Cardiac fibroblast (primary cell): ENCODE data around the gene DDAH1.

ENCODE experiments used
- DNase-seq, 2 donors: peaks; one replicate each; pipeline versions ENCODE4 v3.0.0 to v3.0.0-alpha.2; 2010; ENCODE audit warnings: low read depth in 2 of 2
- H3K4me3 ChIP-seq, 2 donors: replicated peaks in 1 of 2; 1 replicate in 1 of 2; 2 replicates in 1 of 2; pipeline ENCODE4 v1.5.1; 2011; ENCODE audit warnings: low read depth in 2 of 2, low read length in 2 of 2, mild to moderate bottlenecking in 2 of 2, moderate library complexity in 1 of 2
- TF ChIP-seq, protein P1 (sequence below): IDR thresholded peaks from one replicate; pipeline ENCODE4 v1.5.1; 2011; ENCODE audit warnings: low read depth, mild to moderate bottlenecking, low read length, inconsistent platforms

Gene DDAH1

DNA sequence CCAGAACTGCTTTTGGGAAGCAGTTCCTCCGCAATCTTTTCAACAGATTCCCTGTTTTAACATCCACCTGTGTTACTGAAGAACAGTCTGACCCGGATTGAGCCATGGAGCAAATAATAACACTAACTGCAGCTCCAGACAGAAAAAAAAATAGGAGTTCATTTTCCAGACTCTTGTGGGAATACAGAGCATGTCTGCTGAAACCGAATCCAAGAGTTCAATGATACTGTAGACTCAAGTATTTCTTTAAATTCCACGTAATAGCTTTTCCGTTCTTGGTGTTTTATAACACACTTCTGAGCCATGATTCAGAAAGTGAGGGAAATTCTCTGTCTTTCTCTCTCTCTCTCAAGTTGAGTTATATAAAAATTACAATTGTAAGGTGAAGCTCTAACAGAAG, 60.6 kb downstream of the DDAH1 start:
- TF ChIP-seq, protein P1, sequence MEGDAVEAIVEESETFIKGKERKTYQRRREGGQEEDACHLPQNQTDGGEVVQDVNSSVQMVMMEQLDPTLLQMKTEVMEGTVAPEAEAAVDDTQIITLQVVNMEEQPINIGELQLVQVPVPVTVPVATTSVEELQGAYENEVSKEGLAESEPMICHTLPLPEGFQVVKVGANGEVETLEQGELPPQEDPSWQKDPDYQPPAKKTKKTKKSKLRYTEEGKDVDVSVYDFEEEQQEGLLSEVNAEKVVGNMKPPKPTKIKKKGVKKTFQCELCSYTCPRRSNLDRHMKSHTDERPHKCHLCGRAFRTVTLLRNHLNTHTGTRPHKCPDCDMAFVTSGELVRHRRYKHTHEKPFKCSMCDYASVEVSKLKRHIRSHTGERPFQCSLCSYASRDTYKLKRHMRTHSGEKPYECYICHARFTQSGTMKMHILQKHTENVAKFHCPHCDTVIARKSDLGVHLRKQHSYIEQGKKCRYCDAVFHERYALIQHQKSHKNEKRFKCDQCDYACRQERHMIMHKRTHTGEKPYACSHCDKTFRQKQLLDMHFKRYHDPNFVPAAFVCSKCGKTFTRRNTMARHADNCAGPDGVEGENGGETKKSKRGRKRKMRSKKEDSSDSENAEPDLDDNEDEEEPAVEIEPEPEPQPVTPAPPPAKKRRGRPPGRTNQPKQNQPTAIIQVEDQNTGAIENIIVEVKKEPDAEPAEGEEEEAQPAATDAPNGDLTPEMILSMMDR: no peak
- peak; percentile 44 to 56 for DNase-seq
- no peak overlapping the region for H3K4me3 ChIP-seq

DNA sequence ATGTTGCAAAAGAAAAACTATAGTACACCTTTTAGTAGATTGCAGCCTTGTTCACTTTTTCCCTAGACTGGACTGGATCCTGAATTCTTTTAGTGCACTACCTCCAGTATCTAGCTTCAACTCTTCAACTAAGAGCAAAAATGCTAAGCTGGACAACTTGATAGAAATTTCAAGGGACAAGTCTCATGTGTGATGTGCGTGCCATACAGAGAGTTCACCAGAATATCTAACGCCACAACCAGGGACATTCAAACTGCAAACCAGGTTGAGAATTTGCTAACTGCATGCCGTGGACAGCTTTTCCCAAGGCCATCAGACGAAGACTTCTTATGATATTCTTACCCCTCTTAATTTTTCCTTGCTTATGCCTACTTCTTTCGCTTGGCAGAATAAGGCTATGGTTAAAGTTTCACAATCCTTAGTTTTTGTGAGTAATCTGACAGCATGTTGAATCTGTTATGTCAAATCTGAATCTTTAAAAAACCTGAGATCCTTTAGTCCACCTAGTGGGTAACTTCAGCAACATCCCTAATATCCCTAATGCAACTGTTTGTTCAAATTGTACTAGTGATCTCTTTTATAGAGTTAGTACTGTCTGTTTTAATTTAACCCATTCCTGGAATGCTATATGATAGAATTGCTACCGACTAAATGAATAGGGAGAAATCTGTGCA, 66.4 kb downstream of the DDAH1 start:
- peak; percentile 80 to 82 for DNase-seq
- H3K4me3 ChIP-seq: no peak overlapping the region
- TF ChIP-seq, protein P1: peak; percentile 47

DNA sequence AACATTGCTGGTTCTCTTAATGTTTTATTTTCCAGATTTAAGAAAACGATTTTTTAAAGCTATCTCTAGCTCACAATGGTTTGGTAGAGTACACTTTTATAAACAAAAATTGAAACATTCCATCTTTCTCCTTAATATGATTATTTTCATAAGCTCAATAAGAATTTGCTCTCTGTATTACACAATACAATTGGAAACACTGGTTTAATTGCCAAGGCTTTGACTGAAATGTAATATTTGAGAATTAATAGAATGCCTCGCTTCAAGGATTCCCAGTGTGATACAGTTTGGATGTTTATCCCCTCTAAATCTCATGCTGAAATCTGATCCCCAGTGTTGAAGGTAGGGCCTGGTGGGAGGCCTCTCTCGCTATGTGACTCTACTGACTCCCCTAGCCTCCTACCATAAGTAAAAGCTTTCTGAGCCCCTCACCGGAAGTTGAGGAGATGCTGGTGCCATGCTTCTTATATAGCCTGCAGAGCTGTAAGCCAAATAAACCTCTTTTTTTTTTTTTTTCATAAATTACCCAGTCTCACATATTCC, 67.4 kb downstream of the DDAH1 start:
- DNase-seq: no peak
- H3K4me3 ChIP-seq: no peak overlapping the region
- TF ChIP-seq, protein P1: no peak

DNA sequence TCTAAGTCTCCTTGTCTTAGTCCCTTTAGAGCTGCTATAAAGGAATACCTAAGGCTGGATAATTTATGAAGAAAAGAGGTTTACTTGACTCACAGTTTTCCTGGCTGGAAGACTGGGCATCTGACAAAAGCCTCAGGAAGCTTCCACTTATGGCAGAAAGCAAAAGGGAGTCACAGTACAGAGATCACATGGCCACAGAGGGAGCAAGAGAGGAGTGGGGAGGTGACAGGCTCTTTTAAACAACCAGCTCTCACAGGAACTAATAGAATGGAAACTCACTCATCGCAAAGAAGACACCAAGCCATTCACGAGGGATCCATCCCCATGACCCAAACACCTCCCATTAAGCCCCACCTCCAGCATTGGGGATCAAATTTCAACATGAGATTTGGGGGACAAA, 68.8 kb downstream of the DDAH1 start:
- no peak overlapping the region for H3K4me3 ChIP-seq
- TF ChIP-seq, protein P1: no peak
- DNase-seq: no peak

DNA sequence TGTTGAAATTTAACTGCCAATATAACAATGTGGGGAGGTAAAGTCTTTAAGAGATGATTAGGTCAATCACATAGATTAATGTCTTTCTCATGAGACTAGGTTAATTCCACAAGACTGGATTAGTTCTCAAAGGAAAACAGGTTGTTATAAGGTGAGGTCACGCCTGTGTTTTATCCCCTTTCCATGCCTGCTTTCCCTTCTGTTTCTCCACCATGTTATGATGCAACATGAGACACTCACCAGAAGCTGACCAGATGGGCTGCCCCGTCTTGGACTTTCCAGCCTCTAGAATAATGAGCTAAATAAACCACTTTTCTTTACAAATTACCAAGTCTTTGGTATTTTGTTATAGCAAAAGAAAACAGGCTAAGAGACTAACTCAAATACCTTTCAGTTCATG, 70.8 kb downstream of the DDAH1 start:
- no peak overlapping the region for H3K4me3 ChIP-seq
- peak in 1 of 2 donors; percentile 38 for DNase-seq
- TF ChIP-seq, protein P1: no peak

DNA sequence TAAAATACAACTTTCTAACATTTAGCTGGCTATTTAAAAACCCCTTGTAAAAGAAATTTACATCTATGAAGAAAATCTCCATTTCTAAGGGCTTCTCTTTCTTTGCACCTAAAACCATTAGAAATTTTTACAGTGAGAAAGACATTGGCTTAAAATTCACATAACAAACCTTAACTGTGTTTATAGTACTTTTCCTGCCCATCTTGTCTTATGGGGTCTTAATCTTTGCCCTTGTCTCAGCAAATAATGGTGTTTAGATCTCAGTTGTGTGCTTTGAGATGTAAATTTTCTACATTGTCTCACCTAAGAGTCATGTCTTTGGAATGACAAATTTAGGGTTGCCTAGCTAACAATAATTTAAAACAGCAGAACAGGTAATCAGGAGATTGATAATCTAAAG, 71.5 kb downstream of the DDAH1 start:
- DNase-seq: no peak
- TF ChIP-seq, protein P1: no peak
- no peak overlapping the region for H3K4me3 ChIP-seq
